Ovary (tissue), 9 donors: ENCODE results near the gene ASIC2. TPM values are rescaled to one million over a fixed set of nuclear protein-coding genes. Genes with fewer than 3 reads are reported as not detected.

Source experiments
- DNase-seq, 5 donors: peaks; one replicate each; pipeline ENCODE4 v3.0.0-alpha.2; 2019 to 2020
- H3K27ac ChIP-seq, 2 donors: fragments of 200-600 bp; one replicate each; pipeline versions ENCODE4 v1.5.1 to v1.8.0; 2019 to 2022
- H3K27me3 ChIP-seq: fragments of 200-600 bp; one replicate; pipeline ENCODE4 v1.8.0; 2022
- H3K36me3 ChIP-seq: fragments of 200-600 bp; sonication (generic); one replicate; pipeline ENCODE4 v1.5.1; 2019
- H3K4me1 ChIP-seq: one replicate; pipeline ENCODE4 v1.8.1; 2013; ENCODE audit warnings: mild to moderate bottlenecking, moderate library complexity; ENCODE audit not compliant: insufficient read depth
- H3K4me3 ChIP-seq: fragments of 200-600 bp; sonication (generic); one replicate; pipeline ENCODE4 v1.5.1; 2017
- H3K9me3 ChIP-seq, 2 donors: fragments of 200-600 bp in 1 of 2; sonication (generic) in 1 of 2; one replicate each; pipeline versions ENCODE4 v1.5.1 to v1.8.1; 2013 to 2019; ENCODE audit warnings: mild to moderate bottlenecking in 1 of 2, moderate library complexity in 1 of 2
- CTCF ChIP-seq, 3 donors: fragments of 450-650 bp in 2 of 3; fragments of 200-600 bp in 1 of 3; IDR thresholded peaks; one replicate each; pipeline versions ENCODE4 v1.5.1 to v1.8.0; 2016 to 2022; ENCODE audit warnings: antibody characterized with exemption in 3 of 3, mild to moderate bottlenecking in 1 of 3
- EP300 ChIP-seq: sonication (generic); formaldehyde crosslinking; IDR thresholded peaks from one replicate; pipeline ENCODE4 v1.6.1; 2017; ENCODE audit warnings: antibody characterized with exemption
- POLR2A ChIP-seq: fragments of 450-650 bp; IDR thresholded peaks from one replicate; pipeline ENCODE4 v1.6.1; 2017; ENCODE audit warnings: antibody characterized with exemption, mild to moderate bottlenecking, moderate library complexity
- WGBS, 3 donors: extraction: QIAGEN DNeasy Blood & Tissue Kit in 1 of 3; methylation state at CpG; one replicate each; pipeline versions ENCODE4 v1.1.5 to v1.1.7; 2013 to 2017; 5-methylcytosine and 5-hydroxymethylcytosine counted together
- intact Hi-C, 4 donors: fragments of 100-400 bp; cut with DNase I; formaldehyde crosslinking; loops; one replicate each; pipeline versions ENCODE4 v1.11.0 to v1.15.1; 2022 to 2023
- polyA plus RNA-seq, 2 donors: library from polyadenylated mRNA; stranded (reverse); fragments of 200-250 nt in 1 of 2; fragments of 350-450 nt in 1 of 2; fragmentation: Illumina TruSeq in 1 of 2; extraction: RNeasy Lipid Tissue Mini Kit (QIAGEN cat#74804) in 1 of 2; gene quantifications; one replicate each; pipeline ENCODE4 v1.2.3, GENCODE V29; 2013 to 2014
- total RNA-seq, 7 donors: library from RNA; depleted of rRNA in 2 of 7; stranded (reverse); fragments of >200 nt in 2 of 7; fragmentation: NEBNext Ultra II Directional in 3 of 7; extraction: Animal tissue kit (Norgen Biotek cat#: 25700) in 3 of 7; gene quantifications; one replicate each; pipeline versions ENCODE4 v1.1.0 to v1.2.4, GENCODE V29; 2016 to 2023
- donor health status: DM: no; HTN: no; CAD: no; lungs with moderate emphysema.
- donor health status: DM: no; HTN: no; CAD: no.
- donor health status: Bipolar disorder and iron deficiency.
- donor health status: DM: yes; HTN: yes; CAD: no.
- donor health status: DM: no; HTN: no; CAD: no.
- donor health status: DM: yes; HTN: yes; CAD: no.

Gene ASIC2
- total and polyA plus RNA-seq, 9 donors: 0.04 to 1.3 (median 0.24) TPM; not detected in 2

- WGBS, 3 donors: 85 to 87% (median 87%) methylated on average over 11 of the region's 11 CpGs
- no peak for TF ChIP-seq CTCF (IDR thresholded peaks at IDR 0.05)
- no peak for TF ChIP-seq POLR2A
- TF ChIP-seq EP300: no peak
- intact Hi-C loops: no loop called here
Observed at GRCh38 chr17:32964541-32964940, 328.6 kb downstream of the ASIC2 start.

More at GRCh38 chr17:32964541-32964940, 328.6 kb downstream of the ASIC2 start:
- Histone ChIP-seq H3K4me1 (no peaks in the 10 kb centered on the region), H3K9me3 (no peaks in the 10 kb centered on the region), H3K27me3 (no peaks in the 10 kb centered on the region), H3K4me3 (no peak overlapping the region), H3K27ac (no peak overlapping the region), H3K36me3 (no peaks in the 10 kb centered on the region)
- no peak for DNase-seq
